Sigmoid colon (tissue), 7 donors: Measurements from ENCODE around the gene PRCD. TPM values are rescaled to one million over a fixed set of nuclear protein-coding genes. Genes with fewer than 3 reads are reported as not detected.
A peak's percentile ranks its signal among the peaks of the same experiment; 100 is the strongest.
"Not testable (repeated sequence)": the region's sequence is repeated elsewhere in the genome, so short reads cannot be mapped to it uniquely, and the experiment has no call there.

Experiments used
- DNase-seq: peaks from one replicate; pipeline ENCODE4 v3.0.0-alpha.2; 2019
- H3K27ac ChIP-seq, 4 donors: fragments of 200-600 bp; sonication (generic); one replicate each; pipeline ENCODE4 v1.5.1; 2016 to 2019; ENCODE audit warnings: mild to moderate bottlenecking in 1 of 4
- H3K27me3 ChIP-seq, 3 donors: fragments of 200-600 bp; sonication (generic); one replicate each; pipeline ENCODE4 v1.5.1; 2019; ENCODE audit warnings: mild to moderate bottlenecking in 1 of 3
- H3K36me3 ChIP-seq, 4 donors: fragments of 200-600 bp; sonication (generic); one replicate each; pipeline ENCODE4 v1.5.1; 2016 to 2019
- H3K4me1 ChIP-seq, 4 donors: fragments of 200-600 bp; sonication (generic); one replicate each; pipeline ENCODE4 v1.5.1; 2017 to 2019
- H3K4me3 ChIP-seq, 4 donors: fragments of 200-600 bp; sonication (generic); one replicate each; pipeline ENCODE4 v1.5.1; 2017 to 2019; ENCODE audit warnings: mild to moderate bottlenecking in 2 of 4, moderate library complexity in 1 of 4
- H3K9me3 ChIP-seq, 4 donors: fragments of 200-600 bp in 3 of 4; sonication (generic) in 3 of 4; one replicate each; pipeline versions ENCODE4 v1.5.1 to v1.6.1; 2013 to 2019
- CTCF ChIP-seq, 4 experiments: fragments of 450-650 bp in 3 of 4; fragments of 200-600 bp in 1 of 4; IDR thresholded peaks; one replicate each; pipeline ENCODE4 v1.5.1; 2016 to 2019; ENCODE audit warnings: antibody characterized with exemption in 4 of 4, mild to moderate bottlenecking in 3 of 4, moderate library complexity in 2 of 4
- EP300 ChIP-seq, 4 donors: sonication (generic); formaldehyde crosslinking; IDR thresholded peaks; one replicate each; pipeline ENCODE4 v1.6.1; 2017; ENCODE audit warnings: antibody characterized with exemption in 4 of 4
- POLR2A ChIP-seq, 2 donors: fragments of 450-650 bp; IDR thresholded peaks; one replicate each; pipeline ENCODE4 v1.6.1; 2016; ENCODE audit warnings: antibody characterized with exemption in 2 of 2, mild to moderate bottlenecking in 2 of 2, moderate library complexity in 2 of 2
- POLR2AphosphoS5 ChIP-seq, 4 donors: sonication (generic); formaldehyde crosslinking; IDR thresholded peaks; one replicate each; pipeline ENCODE4 v1.6.1; 2017; ENCODE audit warnings: antibody characterized with exemption in 4 of 4
- WGBS, 2 donors: extraction: QIAGEN DNeasy Blood & Tissue Kit; methylation state at CpG; one replicate each; pipeline ENCODE4 v1.1.7; 2013; 5-methylcytosine and 5-hydroxymethylcytosine counted together
- intact Hi-C: fragments of 100-400 bp; cut with DNase I; formaldehyde crosslinking; loops from one replicate; pipeline ENCODE4 v1.15.1; 2023
- polyA plus RNA-seq, 3 donors: library from polyadenylated mRNA; stranded (reverse); fragments of 200-250 nt; gene quantifications; one replicate each; pipeline ENCODE4 v1.2.3, GENCODE V29; 2013
- total RNA-seq, 4 donors: library from RNA; depleted of rRNA; stranded (reverse); fragments of >200 nt; gene quantifications; one replicate each; pipeline ENCODE4 v1.1.0, GENCODE V29; 2016
- donor health status: healthy with polysubstance abuse.
- donor health status: Bipolar disorder and iron deficiency.
- donor health status: healthy.

Gene PRCD
- total and polyA plus RNA-seq, 7 donors = 1.1 to 7.1 (median 5.3) TPM; not detected in 1

- Histone ChIP-seq H3K4me3 (no peak overlapping the region), H3K4me1 (peaks cover 0 to 22% (median 2%) of the 10 kb centered on the region in 4 donors), H3K27me3 (peaks cover 0 to 15% (median 13%) of the 10 kb centered on the region in 3 donors), H3K27ac (no peak overlapping the region), H3K36me3 (no peaks in the 10 kb centered on the region), H3K9me3 (no peaks in the 10 kb centered on the region)
- no peak for TF ChIP-seq POLR2AphosphoS5 (IDR thresholded peaks at IDR 0.05)
- DNase-seq = no peak
- 15 to 44% methylated on average over 9 of the region's 9 CpGs for WGBS, 2 donors
- intact Hi-C loops = no loop called here
Observed at GRCh38 chr17:76510831-76511244, 29.0 kb upstream of the PRCD start.

GRCh38 chr17:76511668-76512365 lies 28.0 kb upstream of the PRCD start:
- no peaks in the 10 kb centered on the region for H3K9me3 ChIP-seq
- H3K27ac ChIP-seq = no peak overlapping the region
- peak in 1 of 4 donors; percentile 41 for TF ChIP-seq POLR2AphosphoS5 (IDR thresholded peaks at IDR 0.05)
- no peak for TF ChIP-seq CTCF (IDR thresholded peaks at IDR 0.05)
- 74 to 81% methylated on average over 13 of the region's 13 CpGs for WGBS, 2 donors
- H3K4me1 ChIP-seq = peaks cover 0 to 19% (median 3%) of the 10 kb centered on the region in 4 donors
- no peak for DNase-seq
- H3K4me3 ChIP-seq = no peak overlapping the region
- no peaks in the 10 kb centered on the region for H3K36me3 ChIP-seq
- H3K27me3 ChIP-seq = peaks cover 0 to 12% (median 11%) of the 10 kb centered on the region in 3 donors
- intact Hi-C loops = no loop called here

GRCh38 chr17:76512366-76513305 lies 27.2 kb upstream of the PRCD start:
- peaks cover 0 to 19% (median 3%) of the 10 kb centered on the region in 4 donors for H3K4me1 ChIP-seq
- H3K9me3 ChIP-seq = no peaks in the 10 kb centered on the region
- no peak overlapping the region for H3K4me3 ChIP-seq
- TF ChIP-seq POLR2A (IDR thresholded peaks at IDR 0.05) (no peak), CTCF (IDR thresholded peaks at IDR 0.05) (no peak)
- 74 to 86% methylated on average over 22 of the region's 22 CpGs for WGBS, 2 donors
- H3K27ac ChIP-seq = no peak overlapping the region
- no peak for DNase-seq
- intact Hi-C loops = no loop called here
- H3K36me3 ChIP-seq = no peaks in the 10 kb centered on the region
- H3K27me3 ChIP-seq = peaks cover 0 to 5% (median 4%) of the 10 kb centered on the region in 3 donors

- Histone ChIP-seq H3K4me1 (peaks cover 0 to 19% (median 3%) of the 10 kb centered on the region in 4 donors), H3K27ac (no peak overlapping the region), H3K36me3 (no peaks in the 10 kb centered on the region), H3K27me3 (no peaks in the 10 kb centered on the region), H3K4me3 (no peak overlapping the region), H3K9me3 (no peaks in the 10 kb centered on the region)
- intact Hi-C loops = no loop called here
- WGBS, 2 donors = 66 to 69% methylated on average over 6 of the region's 6 CpGs
- no peak for DNase-seq
- TF ChIP-seq CTCF (IDR thresholded peaks at IDR 0.05) (no peak), POLR2A (IDR thresholded peaks at IDR 0.05) (no peak), EP300 (IDR thresholded peaks at IDR 0.05) (no peak), POLR2AphosphoS5 (IDR thresholded peaks at IDR 0.05) (no peak)
Observed at GRCh38 chr17:76513306-76513692, 26.5 kb upstream of the PRCD start.

GRCh38 chr17:76514355-76514754 lies 25.5 kb upstream of the PRCD start:
- H3K4me3 ChIP-seq, H3K27me3 ChIP-seq, DNase-seq, H3K36me3 ChIP-seq, H3K9me3 ChIP-seq, intact Hi-C loops: not testable (repeated sequence)
- peak overlapping the region in 1 of 4 donors; percentile 69 for H3K27ac ChIP-seq
- peaks cover 0 to 19% (median 3%) of the 10 kb centered on the region in 4 donors for H3K4me1 ChIP-seq
- 95 to 98% methylated on average over 6 of the region's 6 CpGs for WGBS, 2 donors
